Upper lobe of left lung (tissue), 4 donors: Measurements from ENCODE around the gene NIPA2.

Experiments used
- CTCF ChIP-seq, 6 experiments: fragments of 450-650 bp in 4 of 6; fragments of 200-600 bp in 2 of 6; sonication (generic) in 2 of 6; IDR thresholded peaks; one replicate each; pipeline ENCODE4 v1.5.1; 2016 to 2019; ENCODE audit warnings: antibody characterized with exemption in 6 of 6
- POLR2AphosphoS5 ChIP-seq, 2 donors: sonication (generic); formaldehyde crosslinking; IDR thresholded peaks; one replicate each; pipeline ENCODE4 v1.5.1; 2017; ENCODE audit warnings: antibody characterized with exemption in 2 of 2

- TF ChIP-seq CTCF (IDR thresholded peaks at IDR 0.05) (no peak), POLR2AphosphoS5 (IDR thresholded peaks at IDR 0.05) (no peak)
These were observed 29.6 kb upstream of the NIPA2 start for GRCh38 chr15:22808761-22809280.
